Uterus (tissue), 4 donors: ENCODE results near the gene ANAPC4. TPM values are rescaled to one million over a fixed set of nuclear protein-coding genes. Genes with fewer than 3 reads are reported as not detected.

Experiments used
- DNase-seq, 2 donors: peaks; one replicate each; pipeline ENCODE4 v3.0.0-alpha.2; 2019 to 2020
- H3K27ac ChIP-seq, 2 donors: fragments of 200-600 bp; sonication (generic); 1 replicate in 1 of 2; 2 replicates in 1 of 2; pipeline ENCODE4 v1.5.1; 2016 to 2018
- H3K27me3 ChIP-seq, 2 donors: fragments of 200-600 bp; sonication (generic); one replicate each; pipeline ENCODE4 v1.5.1; 2018 to 2019; ENCODE audit warnings: control low read depth in 1 of 2
- H3K36me3 ChIP-seq, 2 donors: fragments of 200-600 bp; sonication (generic); one replicate each; pipeline ENCODE4 v1.5.1; 2019; ENCODE audit warnings: control low read depth in 1 of 2
- H3K4me1 ChIP-seq, 2 donors: fragments of 200-600 bp; sonication (generic); one replicate each; pipeline ENCODE4 v1.5.1; 2018 to 2019; ENCODE audit warnings: control low read depth in 1 of 2
- H3K4me3 ChIP-seq, 2 donors: fragments of 200-600 bp; sonication (generic); 1 replicate in 1 of 2; 2 replicates in 1 of 2; pipeline ENCODE4 v1.5.1; 2018 to 2019; ENCODE audit warnings: mild to moderate bottlenecking in 1 of 2
- H3K9me3 ChIP-seq, 2 donors: fragments of 200-600 bp; sonication (generic); one replicate each; pipeline ENCODE4 v1.5.1; 2019; ENCODE audit warnings: control low read depth in 1 of 2
- POLR2A ChIP-seq, 2 donors: fragments of 450-650 bp; IDR thresholded peaks; one replicate each; pipeline ENCODE4 v1.6.1; 2016; ENCODE audit warnings: antibody characterized with exemption in 2 of 2, mild to moderate bottlenecking in 1 of 2, moderate library complexity in 1 of 2
- intact Hi-C: fragments of 100-400 bp; cut with DNase I; formaldehyde crosslinking; loops from one replicate; pipeline ENCODE4 v1.15.1; 2023; ENCODE audit warnings: low total_unique reads
- total RNA-seq, 4 donors: library from RNA; depleted of rRNA in 3 of 4; stranded (reverse); fragments of >200 nt in 3 of 4; gene quantifications; one replicate each; pipeline versions ENCODE4 v1.1.0 to v1.2.4, GENCODE V29; 2014 to 2023
- TF ChIP-seq, protein P1 (sequence below), 4 experiments: fragments of 200-600 bp in 2 of 4; fragments of 450-650 bp in 2 of 4; sonication (generic) in 2 of 4; IDR thresholded peaks; one replicate each; pipeline ENCODE4 v1.5.1; 2016 to 2019; ENCODE audit warnings: antibody characterized with exemption in 4 of 4, mild to moderate bottlenecking in 2 of 4, moderate library complexity in 1 of 4
- donor health status: DM: yes; HTN: yes; CAD: no.

The ANAPC4 gene
- total RNA-seq, 4 donors from 2014 or later = 40.0 to 70.5 (median 55.5) TPM

DNA sequence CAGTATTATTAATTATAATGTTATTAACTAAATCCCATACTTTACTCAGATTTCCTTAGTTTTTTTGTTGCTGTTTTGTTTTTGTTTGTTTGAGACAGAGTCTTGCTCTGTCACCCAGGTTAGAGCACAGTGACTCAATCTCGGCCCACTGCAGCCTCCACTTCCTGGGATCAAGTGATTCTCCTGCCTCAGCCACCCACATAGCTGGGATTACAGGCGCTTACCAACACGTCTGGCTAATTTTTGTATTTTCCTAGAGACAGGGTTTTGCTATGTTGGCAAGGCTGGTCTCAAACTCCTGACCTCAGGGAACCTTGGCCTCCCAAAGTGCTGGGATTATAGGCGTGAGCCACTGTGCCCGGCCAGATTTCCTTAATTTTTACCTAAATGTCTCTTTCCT, 72.2 kb downstream of the ANAPC4 start:
- Histone ChIP-seq H3K27me3 (no peaks in the 10 kb centered on the region), H3K4me3 (no peak overlapping the region), H3K36me3 (no peaks in the 10 kb centered on the region), H3K4me1 (no peaks in the 10 kb centered on the region), H3K27ac (no peak overlapping the region), H3K9me3 (no peaks in the 10 kb centered on the region)
- intact Hi-C loops = no loop called here
- DNase-seq = no peak
- no peak for TF ChIP-seq POLR2A (IDR thresholded peaks at IDR 0.05)
- TF ChIP-seq, protein P1, sequence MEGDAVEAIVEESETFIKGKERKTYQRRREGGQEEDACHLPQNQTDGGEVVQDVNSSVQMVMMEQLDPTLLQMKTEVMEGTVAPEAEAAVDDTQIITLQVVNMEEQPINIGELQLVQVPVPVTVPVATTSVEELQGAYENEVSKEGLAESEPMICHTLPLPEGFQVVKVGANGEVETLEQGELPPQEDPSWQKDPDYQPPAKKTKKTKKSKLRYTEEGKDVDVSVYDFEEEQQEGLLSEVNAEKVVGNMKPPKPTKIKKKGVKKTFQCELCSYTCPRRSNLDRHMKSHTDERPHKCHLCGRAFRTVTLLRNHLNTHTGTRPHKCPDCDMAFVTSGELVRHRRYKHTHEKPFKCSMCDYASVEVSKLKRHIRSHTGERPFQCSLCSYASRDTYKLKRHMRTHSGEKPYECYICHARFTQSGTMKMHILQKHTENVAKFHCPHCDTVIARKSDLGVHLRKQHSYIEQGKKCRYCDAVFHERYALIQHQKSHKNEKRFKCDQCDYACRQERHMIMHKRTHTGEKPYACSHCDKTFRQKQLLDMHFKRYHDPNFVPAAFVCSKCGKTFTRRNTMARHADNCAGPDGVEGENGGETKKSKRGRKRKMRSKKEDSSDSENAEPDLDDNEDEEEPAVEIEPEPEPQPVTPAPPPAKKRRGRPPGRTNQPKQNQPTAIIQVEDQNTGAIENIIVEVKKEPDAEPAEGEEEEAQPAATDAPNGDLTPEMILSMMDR (IDR thresholded peaks at IDR 0.05) = no peak

DNA sequence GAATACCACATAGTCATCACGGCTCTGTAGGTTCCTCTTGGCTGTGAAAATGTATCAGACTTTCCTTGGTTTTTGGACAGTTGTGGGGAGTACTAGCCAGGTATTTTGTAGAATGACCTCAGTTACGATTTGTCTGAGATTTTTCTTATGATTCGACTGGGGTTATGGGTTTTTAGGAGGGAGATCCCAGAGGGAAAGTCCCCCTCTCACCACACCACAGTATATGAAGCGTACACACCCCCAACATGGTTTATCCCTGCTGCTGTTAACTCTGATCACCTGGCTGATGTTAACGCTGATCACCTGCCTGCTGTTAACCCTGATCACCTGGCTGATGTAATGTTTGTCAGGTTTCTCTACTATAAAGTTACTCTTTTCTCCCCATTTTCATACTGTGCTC, 72.6 kb downstream of the ANAPC4 start:
- TF ChIP-seq, protein P1 (IDR thresholded peaks at IDR 0.05) = no peak
- TF ChIP-seq POLR2A (IDR thresholded peaks at IDR 0.05) = no peak
- DNase-seq = no peak
- no peak overlapping the region for H3K27ac ChIP-seq
- H3K4me1 ChIP-seq = no peaks in the 10 kb centered on the region
- intact Hi-C loops = no loop called here
- no peaks in the 10 kb centered on the region for H3K27me3 ChIP-seq
- H3K4me3 ChIP-seq = no peak overlapping the region
- no peaks in the 10 kb centered on the region for H3K36me3 ChIP-seq
- H3K9me3 ChIP-seq = no peaks in the 10 kb centered on the region

DNA sequence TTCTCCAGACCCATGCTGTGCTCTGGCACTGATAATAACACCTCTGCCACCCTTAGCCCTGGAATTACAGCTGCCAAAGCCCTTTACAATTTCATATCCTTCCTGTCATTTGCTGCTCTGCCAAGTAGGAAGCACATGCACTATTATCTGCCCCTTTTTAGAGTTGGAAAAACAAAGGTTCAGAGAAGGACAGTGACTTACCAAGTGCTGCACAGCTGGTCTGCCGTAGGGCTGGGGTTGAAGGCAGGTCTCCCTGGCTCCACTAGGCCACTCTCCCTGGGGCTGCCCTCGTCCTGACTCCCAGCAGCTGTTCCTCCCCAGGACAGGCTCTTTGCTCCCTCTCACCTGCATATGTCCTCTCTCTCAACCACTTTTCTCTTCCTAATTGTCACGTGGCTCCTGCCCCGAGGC, 73.4 kb downstream of the ANAPC4 start:
- Histone ChIP-seq H3K4me1 (no peaks in the 10 kb centered on the region), H3K27ac (no peak overlapping the region), H3K9me3 (no peaks in the 10 kb centered on the region), H3K27me3 (no peaks in the 10 kb centered on the region), H3K36me3 (no peaks in the 10 kb centered on the region), H3K4me3 (no peak overlapping the region)
- no peak for DNase-seq
- intact Hi-C loops = no loop called here
- TF ChIP-seq, protein P1 (IDR thresholded peaks at IDR 0.05) = no peak
- TF ChIP-seq POLR2A (IDR thresholded peaks at IDR 0.05) = no peak

DNA sequence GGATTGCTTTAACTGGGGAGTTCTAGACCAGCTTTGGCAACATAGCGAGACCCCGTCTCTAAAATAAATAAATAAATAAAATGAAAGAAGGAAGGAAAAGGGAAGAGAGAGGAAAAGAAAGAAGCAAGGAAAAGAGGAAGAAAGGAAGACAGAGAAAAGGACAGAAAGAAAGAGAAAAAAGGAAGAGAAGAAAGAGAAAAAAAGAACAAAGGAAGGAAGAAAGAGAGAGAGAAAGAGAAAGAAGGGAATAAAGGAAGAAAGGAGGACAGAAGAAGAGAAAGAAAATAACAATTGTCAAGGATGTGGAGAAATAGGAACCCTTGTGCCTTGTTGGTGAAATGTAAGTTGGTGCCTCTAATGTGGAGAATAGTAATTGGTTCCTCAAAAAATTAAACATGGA, 74.6 kb downstream of the ANAPC4 start:
- no peak for DNase-seq
- Histone ChIP-seq H3K9me3 (no peaks in the 10 kb centered on the region), H3K4me3 (no peak overlapping the region), H3K27ac (no peak overlapping the region), H3K4me1 (no peaks in the 10 kb centered on the region), H3K36me3 (no peaks in the 10 kb centered on the region), H3K27me3 (no peaks in the 10 kb centered on the region)
- intact Hi-C loops = no loop called here
- TF ChIP-seq, protein P1 (IDR thresholded peaks at IDR 0.05) = no peak
- TF ChIP-seq POLR2A (IDR thresholded peaks at IDR 0.05) = no peak

DNA sequence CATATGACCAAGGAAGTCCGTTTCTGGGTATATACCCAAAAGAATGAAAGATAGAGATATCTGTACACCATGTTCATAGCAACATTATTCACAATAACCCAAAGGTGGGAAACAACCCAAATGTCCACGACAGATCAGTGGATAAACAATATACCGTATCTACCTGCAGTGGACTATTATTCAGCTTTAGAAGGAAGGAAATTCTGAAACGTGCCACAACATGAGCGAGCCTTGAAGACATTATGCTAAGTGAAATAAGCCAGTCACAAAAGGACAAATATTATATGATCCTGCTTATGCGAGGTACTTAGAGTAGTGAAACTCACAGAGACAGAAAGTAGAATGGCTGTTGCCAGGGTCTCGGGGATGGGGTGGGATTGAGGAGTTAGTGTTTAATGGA, 75.0 kb downstream of the ANAPC4 start:
- TF ChIP-seq, protein P1 (IDR thresholded peaks at IDR 0.05) = no peak
- no peak for TF ChIP-seq POLR2A (IDR thresholded peaks at IDR 0.05)
- Histone ChIP-seq H3K9me3 (no peaks in the 10 kb centered on the region), H3K4me1 (no peaks in the 10 kb centered on the region), H3K36me3 (no peaks in the 10 kb centered on the region), H3K27me3 (no peaks in the 10 kb centered on the region), H3K27ac (no peak overlapping the region), H3K4me3 (no peak overlapping the region)
- intact Hi-C loops = no loop called here
- no peak for DNase-seq
